Cardiac septum (tissue), 1 donor: ENCODE results near the gene MRPL27. TPM values are rescaled to one million over a fixed set of nuclear protein-coding genes. Genes with fewer than 3 reads are reported as not detected.

ENCODE experiments used
- DNase-seq: peaks from one replicate; pipeline ENCODE4 v3.0.0-alpha.2; 2020; ENCODE audit warnings: low spot score
- intact Hi-C: fragments of 100-400 bp; cut with DNase I; formaldehyde crosslinking; loops from one replicate; pipeline ENCODE4 v1.14.0; 2022
- total RNA-seq: library from RNA; stranded (reverse); fragmentation: NEBNext Ultra II Directional; extraction: Animal tissue kit (Norgen Biotek cat#: 25700); gene quantifications from one replicate; pipeline ENCODE4 v1.2.1, GENCODE V29; 2021
- donor health status: DM: no; HTN: no; CAD: no.

Gene MRPL27
- total RNA-seq, 1 donor from 2014 or later = 61.4 TPM

DNA sequence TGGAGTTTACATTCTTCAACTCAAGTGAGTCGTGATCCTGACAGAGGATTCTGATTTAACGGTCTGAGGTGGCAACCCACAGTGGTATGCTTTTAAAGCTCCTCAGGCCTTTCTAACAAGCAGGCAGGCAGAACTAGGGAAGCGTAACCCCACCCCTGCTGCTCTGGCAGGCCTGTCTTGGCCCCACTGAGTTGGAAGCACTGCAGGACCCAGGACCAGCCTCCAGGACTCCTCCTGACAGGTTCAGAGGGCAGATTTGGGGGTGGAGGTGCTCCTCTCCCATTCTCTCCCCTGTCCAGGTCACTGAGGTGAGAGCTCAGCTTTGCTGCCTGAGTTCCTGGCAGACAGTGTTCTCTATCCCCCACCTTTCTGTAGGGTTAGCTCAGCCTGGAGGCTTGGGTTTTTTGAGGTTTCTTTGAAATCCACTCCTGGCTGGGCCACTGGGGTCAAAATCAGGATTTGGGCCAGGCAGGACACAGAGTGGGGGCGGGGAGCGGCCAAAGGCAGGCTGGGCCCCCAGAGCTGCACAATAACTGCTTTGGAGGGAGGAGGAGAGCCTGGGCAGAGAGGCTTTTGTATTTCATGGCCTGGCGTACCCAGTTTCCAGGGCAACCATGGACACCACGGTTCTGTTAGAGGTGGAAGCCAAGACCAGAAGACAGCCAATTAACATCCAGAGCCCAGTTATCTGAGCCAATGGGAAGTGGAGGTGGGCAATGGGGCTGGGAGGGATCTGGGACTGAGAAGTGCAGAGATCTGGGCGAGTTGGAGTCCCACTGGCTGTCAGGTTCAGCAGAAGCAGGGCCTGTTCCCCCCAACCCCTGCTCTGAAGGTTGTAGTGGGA is 9.5 kb downstream of the MRPL27 start:
- DNase-seq = peak; percentile 19
- intact Hi-C loops = no loop called here

DNA sequence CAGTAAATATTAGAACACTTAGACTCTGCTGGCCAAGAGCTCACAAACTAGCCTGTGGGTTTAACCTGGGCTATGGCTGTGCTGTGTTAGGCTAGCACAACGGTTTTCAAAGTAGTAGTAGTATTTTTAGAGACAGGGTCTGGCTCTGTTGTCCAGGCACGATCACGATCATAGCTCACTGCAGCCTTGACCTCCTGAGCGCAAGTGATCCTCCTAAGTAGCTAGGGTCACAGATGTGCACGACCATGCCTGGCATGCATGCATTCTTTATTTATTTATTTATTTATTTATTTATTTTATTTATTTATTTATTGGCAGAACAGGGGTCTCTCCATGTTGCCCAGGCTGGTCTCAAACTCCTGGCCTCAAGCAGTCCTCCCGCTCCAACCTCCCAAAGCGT is 10.3 kb downstream of the MRPL27 start:
- intact Hi-C loops = no loop called here
- peak; percentile 7 for DNase-seq

DNA sequence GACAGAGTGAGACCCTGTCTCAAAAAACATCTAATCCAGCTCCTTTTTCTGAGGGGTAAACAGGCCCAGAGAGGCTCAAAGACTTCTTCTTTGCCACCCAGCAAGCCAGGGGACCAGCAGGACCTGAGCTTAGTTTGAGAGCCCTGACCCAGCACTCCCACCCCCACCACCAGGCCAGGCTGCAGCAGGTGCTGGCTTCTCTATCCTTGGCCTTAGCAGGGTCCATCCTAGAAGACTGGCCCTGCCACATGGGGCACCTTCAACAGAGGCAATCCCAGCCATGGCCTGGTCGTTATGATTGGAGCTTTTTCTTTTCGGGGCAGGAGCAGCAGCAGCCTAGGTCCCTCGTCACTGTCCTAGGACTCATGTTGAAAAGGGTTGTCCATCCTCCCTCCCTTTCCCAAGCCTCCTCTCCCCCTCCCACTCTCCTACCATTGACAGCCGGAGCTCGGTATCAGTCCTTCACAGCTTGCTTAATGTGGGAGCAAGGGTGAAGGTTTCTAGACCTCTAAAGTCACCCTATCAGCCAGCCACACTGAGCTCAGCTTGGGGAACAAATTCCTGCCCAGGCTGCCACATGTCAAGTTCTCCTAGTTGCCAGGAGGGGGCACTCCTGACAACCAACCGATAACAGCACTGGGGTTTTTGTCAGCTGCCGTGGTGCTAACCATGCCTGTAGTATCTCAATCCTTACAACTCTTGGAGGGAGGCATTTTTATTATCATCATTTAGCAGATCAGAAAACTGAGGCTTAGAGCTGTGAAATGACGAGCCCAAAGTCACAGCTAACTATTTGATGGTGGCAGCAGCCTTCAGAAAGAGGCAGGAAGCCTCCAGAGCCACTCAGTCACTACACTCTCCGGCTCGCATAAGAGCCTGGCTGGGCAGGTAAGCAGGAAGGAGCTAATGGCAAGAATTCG is 11.2 kb downstream of the MRPL27 start:
- peak; percentile 77 for DNase-seq
- intact Hi-C loops = no loop called here

DNA sequence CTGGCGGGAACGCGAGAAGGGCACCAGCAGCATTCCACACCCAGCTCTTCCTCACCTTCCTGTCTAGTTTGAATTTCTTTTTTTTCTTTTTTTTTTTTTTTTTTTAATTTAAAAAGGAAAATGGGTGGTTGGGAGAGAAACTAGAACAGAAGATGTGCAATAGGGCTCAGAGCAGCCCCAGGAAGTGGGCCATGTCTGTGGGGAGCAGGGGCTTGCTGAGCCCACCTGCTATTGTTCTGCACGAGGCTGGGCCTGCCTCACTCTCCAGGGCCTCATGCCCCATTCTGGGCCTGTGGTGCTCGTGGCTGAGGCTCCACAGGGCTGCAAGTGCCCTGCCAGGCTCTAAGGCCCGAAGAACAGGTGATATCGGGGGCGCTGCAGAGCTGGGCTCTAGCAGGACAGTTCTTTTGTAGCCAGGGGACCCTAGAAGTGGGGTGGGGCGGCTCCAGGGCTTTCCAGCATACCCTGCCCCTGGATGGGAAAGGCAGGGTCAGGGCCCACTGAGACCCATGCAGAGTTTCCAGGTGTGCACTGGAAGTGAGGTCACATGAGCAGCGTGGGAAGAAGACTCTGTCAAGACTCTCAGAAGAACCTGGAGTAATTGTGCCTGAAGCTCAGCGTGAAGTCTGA is 12.4 kb downstream of the MRPL27 start:
- intact Hi-C loops = no loop called here

DNA sequence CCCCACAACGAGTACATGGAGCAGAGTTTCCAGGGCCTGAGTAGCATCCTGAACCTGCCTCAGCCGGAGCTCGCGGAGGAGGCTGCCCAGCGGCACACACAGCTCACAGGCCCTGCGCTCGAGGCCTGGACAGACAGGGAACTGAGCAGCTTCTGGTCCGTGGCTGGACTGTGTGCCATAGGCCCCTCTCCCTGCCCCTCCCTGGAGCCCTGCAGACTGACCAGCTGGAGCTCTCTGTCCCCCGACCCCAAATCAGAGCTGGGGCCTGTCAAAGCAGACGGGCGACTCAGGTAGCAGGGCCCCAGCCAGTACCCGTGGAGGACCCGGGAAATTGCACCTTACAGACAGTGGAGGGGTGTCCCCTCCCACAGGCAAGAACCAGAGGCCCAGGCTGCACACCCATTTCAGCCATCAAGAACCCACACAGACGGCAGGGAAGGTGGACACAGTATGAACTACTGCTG is 13.0 kb downstream of the MRPL27 start:
- DNase-seq = peak; percentile 66
- intact Hi-C loops = no loop called here

More for the DNA sequence above, 12.4 kb downstream of the MRPL27 start:
- DNase-seq = peak; percentile 50

DNA sequence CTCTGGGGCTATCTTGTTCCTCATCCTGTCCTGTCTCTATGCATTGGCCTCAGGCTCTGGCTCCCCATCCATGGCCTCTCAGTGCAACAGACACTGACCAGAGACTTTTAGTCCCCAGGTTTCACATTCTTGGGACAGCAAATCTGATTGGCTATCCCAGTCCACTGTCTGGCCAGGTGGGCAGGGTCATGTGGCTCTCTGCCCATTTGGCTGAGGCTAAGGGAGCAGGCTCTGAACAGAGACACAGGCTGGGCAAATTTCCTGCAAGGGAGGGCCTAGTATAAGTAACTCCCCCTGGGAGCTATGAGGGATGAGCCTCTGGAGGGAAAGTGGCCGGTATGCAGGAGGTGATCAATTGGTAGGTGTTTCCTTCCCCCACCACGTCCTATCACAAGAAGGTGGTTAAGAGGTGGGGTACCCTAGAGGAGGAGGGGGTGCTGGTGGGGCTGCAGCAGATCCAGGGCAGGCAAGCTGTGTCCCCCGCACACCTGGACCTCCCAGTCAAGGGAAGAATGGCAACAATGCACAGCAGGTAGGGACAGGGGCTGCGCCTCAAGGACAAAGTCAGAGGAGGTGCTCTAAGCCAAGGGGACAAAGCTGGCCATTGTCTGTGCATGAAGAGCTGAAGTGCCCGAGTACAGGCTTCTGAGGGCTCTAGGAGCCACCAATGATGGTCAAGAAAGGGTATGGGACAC is 13.8 kb downstream of the MRPL27 start:
- peak; percentile 60 for DNase-seq
- intact Hi-C loops = no loop called here

DNA sequence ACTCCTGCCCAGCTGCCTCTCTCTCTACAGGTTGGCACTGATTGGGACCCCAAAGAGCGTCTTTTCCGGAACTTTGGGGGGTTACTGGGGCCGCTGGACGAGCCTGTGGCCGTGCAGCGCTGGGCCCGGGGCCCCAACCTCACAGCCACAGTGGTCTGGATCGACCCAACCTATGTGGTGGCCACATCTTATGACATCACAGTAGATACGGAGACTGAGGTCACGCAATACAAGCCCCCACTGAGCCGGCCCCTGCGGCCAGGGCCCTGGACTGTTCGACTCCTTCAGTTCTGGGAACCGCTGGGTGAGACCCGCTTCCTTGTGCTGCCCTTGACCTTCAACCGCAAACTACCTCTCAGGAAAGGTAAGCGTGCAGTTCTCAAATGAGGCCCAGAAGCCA is 14.8 kb downstream of the MRPL27 start:
- DNase-seq = peak; percentile 56
- intact Hi-C loops = no loop called here

DNA sequence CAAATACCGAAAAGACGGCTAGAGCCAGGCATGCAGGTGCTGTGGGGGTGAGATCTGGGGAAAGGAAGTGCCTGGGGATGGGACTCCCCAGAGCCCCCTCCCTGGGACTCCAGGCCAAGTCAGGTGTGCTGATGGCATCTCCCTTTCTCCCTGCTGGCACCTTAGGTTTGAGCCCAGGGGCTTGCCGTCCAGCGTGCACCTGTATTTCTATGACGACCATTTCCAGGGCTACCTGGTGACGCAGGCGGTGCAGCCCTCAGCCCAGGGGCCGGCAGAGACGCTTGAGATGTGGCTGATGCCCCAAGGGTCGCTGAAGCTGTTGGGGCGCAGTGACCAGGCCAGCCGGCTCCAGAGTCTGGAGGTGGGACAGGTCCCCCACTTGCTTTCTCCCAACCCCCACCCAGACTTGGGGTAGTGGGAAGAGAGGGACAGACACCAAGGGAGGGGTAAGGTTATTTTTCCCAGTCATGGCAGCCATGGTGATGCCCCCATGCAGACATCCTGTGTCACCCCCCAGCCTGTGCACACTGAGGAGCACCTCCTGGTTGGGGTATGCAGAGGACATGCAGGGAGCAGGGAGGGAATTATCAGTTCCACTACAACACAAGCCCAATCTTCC is 16.0 kb downstream of the MRPL27 start:
- intact Hi-C loops = no loop called here
- DNase-seq = peak; percentile 44

DNA sequence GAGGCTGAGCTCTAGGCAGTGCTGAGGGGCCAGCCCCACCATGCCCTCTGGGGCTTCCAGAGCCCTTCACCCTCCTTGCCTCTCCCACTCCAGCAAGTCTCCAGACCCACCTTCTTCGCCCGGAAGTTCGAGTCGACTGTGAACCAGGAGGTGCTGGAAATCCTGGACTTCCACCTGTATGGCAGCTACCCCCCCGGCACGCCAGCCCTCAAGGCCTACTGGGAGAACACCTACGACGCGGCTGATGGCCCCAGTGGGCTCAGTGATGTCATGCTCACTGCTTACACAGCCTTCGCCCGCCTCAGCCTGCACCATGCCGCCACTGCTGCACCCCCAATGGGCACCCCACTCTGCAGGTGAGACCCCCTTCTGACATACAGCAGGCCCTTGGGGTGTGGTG is 16.6 kb downstream of the MRPL27 start:
- DNase-seq = no peak
- intact Hi-C loops = no loop called here

DNA sequence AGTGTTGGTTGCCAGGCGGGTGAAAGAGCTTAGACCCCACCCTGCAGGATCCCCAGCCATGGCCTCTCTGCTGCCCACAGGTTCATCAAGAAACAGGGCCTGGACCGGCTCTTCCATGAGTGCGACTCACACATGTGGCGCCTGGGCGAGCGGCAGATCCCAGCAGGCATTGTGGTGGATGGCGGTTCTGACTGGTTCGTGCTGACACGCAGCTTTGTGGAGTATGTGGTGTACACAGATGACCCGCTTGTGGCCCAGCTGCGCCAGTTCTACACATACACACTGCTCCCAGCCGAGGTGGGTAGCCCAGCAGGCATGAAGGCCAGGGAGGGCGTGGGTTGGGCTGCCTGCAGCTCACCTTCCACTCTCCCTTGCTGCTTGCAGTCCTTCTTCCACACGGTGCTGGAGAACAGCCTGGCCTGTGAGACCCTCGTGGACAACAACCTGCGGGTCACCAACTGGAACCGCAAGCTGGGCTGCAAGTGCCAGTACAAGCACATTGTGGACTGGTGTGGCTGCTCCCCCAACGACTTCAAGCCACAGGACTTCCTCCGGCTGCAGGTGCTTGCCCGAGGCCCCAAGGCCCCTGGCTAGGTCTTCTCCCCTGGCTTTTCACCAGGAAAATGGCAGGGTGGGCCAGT is 17.2 kb downstream of the MRPL27 start:
- intact Hi-C loops = no loop called here
- DNase-seq = no peak

DNA sequence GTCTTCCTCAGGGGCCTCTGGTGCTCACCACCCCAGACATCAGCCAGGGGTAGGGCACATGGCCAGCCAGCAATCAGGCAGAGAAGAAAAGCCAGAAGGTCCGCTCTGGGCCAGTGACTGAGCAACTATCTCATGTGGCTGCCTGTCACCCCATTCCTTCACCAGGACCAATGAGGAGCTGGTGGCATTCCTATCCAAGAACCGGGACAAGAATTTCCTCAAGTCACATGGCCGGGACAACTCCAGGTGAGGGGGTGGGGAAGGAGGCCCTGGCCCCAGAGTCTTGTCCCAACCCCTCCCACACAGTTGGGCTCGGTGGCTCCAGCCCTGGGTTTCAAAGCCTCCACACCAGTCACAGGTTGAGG is 17.7 kb downstream of the MRPL27 start:
- intact Hi-C loops = no loop called here
- no peak for DNase-seq

DNA sequence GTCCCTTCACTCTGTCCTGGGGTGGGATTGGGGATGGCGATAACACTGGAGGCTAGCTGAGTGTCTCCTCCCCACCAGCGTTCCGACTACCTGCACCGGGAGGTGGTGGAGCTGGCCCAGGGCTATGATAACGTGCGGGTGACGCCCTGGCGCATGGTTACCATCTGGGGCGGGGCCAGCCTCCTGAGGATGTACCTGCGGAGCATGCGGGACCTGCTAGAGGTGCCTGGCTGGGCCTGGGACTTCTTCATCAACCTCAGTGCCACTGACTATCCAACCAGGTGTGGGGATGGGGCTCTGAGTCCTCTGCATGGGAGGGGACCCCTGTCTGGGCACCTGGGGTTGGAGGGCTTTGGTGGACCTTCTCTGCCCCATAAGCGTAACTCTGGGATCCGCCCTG is 18.2 kb downstream of the MRPL27 start:
- DNase-seq = no peak
- intact Hi-C loops = no loop called here

DNA sequence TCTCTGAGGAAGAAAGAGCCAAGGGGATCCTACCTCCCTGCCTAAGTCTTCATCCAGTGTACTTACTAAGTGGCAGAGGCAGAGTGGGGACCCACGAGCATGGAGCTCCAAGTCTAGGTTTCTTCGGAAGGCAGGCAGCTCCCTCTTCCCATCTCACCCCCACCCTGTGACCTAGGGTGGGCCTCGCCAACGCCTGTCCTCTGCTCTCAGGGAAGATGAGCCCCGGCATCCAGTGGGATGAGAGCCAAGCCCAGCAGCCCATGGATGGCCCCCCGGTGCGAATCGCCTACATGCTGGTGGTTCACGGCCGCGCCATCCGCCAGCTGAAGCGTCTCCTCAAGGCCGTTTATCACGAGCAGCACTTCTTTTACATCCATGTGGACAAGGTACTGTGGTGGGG is 18.8 kb downstream of the MRPL27 start:
- intact Hi-C loops = no loop called here

DNA sequence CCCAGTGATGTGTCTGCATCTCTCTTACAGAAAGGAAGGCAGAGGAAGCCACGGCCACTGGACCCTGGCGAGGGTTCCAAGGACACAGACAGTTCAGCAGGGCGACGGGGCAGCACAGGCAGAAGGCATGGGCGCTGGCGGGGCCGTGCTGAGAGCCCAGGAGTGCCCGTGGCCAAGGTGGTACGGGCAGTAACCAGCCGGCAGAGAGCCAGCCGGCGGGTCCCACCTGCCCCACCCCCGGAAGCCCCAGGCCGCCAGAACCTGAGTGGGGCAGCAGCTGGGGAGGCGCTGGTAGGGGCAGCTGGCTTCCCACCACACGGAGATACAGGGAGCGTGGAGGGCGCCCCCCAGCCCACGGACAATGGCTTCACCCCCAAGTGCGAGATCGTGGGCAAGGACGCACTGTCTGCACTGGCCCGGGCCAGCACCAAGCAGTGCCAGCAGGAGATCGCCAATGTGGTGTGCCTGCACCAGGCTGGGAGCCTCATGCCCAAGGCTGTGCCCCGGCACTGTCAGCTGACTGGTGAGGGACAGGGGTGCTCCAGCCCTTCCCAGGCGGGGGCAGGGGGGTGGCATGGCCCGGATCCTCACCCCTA is 19.3 kb downstream of the MRPL27 start:
- no peak for DNase-seq
- intact Hi-C loops = no loop called here

More for the DNA sequence above, 18.8 kb downstream of the MRPL27 start:
- DNase-seq = no peak

DNA sequence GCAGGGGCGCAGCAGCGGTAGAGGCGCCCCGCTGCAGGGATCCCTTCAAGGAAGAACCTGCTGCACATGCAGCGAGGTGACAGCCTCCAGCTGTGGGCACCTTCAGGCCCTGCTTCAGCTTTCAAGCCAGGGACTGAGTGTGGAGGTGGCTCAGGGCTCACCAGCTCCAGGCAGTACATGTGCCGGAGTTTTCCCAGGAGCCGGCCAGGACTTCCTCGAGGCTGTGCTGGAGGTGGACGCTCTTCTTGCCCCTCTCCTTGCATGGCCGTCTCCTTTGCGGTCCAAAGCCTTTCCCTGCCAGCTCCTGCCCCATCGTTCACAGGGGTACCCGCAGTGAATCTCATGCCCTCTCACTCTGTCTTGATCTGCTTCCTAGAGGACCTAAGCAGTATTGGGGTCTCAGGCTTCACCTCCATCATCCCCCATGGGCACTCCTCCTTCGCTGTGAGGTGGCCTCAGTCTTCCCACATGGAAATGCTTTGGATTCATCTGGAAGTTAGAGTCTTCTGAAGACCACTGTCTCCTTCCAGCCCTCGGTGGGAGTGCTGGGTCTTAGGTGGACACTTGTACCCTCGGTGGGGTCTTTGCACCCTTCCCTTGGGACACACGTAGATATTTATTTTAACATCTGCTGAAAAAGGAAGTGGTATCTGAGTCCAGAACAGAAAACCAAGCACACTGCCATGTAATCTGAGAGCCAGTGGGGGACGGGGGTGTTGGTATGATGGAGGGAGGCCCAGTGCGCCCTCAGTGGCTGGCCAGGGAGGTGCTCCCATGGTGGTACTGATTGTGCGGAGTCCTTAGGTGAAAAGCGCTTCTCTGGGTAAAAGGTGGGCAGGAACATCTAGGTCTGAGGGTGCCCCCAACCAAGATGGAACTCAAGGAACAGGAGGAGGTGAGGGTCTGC is 20.0 kb downstream of the MRPL27 start:
- DNase-seq = no peak
- intact Hi-C loops = no loop called here

DNA sequence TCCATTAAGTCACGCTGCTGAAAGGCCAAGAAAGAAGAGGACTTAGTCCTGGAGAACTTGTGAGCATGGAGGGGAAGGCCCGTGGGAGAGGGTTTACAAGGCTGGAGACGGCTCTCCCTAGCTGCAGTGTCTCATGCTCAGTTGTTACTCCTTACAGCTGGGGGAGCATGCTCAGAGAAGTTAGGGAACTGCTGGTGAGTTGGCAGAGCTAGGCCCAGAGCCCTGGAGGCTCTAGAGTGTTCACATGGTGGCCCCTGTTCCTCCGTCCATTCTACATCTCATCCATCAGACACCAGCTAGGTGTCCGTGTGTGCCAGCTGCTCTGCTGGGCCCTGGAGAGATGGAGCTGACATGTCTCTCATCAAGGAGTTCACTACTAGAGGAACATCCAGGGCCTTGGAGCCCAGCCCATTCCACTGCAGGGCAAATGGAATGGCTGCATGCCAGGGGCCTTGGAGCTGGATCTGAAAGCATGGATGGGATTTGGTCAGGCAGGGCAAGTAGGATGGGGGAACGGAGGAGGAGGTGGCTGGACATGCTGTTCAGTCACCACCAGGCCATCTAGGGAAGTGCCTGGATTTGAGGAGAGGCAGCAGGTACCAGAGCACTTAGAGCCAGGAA is 20.8 kb downstream of the MRPL27 start:
- no peak for DNase-seq
- intact Hi-C loops = no loop called here

DNA sequence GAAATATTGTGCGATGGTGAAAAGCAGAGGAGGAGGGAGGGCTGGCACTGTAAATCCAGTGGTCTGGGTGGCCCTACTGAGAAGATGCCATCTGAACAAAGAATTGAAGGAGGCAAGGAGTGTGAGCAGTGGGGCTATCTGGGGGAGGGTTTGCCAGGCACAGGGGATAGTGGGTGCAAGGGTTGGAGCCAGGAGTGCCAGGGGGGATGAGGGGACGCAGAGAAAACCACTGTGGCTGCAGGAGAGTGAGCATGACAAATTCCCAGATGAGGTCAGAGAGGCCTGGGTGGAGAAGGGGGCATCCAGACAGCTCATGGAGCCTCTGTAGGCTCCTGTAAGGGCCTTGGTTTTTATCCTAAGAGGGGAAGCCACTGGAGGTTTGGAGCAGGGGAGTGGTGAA is 22.3 kb downstream of the MRPL27 start:
- intact Hi-C loops = no loop called here
- DNase-seq = no peak
